Measurements from ENCODE around the gene TTLL12. TPM values are rescaled to one million over a fixed set of nuclear protein-coding genes. Genes with fewer than 3 reads are reported as not detected.

TTLL12 gene
- total RNA-seq, 4 donors from 2014 or later = 38.5 to 50.4 (median 41.9) TPM

- Histone ChIP-seq H3K4me1 (peaks cover 0 to 17% (median 6%) of the 10 kb centered on the region in 4 donors), H3K27me3 (no peaks in the 10 kb centered on the region), H3K4me3 (no peak overlapping the region), H3K27ac (peak overlapping the region in 1 of 4 donors; percentile 40), H3K36me3 (peaks cover 0 to 21% (median 0%) of the 10 kb centered on the region in 3 donors), H3K9me3 (no peaks in the 10 kb centered on the region)
- TF ChIP-seq EP300 (IDR thresholded peaks at IDR 0.05) = no peak
- TF ChIP-seq POLR2A (IDR thresholded peaks at IDR 0.05) = no peak
- TF ChIP-seq, protein P1, sequence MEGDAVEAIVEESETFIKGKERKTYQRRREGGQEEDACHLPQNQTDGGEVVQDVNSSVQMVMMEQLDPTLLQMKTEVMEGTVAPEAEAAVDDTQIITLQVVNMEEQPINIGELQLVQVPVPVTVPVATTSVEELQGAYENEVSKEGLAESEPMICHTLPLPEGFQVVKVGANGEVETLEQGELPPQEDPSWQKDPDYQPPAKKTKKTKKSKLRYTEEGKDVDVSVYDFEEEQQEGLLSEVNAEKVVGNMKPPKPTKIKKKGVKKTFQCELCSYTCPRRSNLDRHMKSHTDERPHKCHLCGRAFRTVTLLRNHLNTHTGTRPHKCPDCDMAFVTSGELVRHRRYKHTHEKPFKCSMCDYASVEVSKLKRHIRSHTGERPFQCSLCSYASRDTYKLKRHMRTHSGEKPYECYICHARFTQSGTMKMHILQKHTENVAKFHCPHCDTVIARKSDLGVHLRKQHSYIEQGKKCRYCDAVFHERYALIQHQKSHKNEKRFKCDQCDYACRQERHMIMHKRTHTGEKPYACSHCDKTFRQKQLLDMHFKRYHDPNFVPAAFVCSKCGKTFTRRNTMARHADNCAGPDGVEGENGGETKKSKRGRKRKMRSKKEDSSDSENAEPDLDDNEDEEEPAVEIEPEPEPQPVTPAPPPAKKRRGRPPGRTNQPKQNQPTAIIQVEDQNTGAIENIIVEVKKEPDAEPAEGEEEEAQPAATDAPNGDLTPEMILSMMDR (IDR thresholded peaks at IDR 0.05) = no peak
- 59 to 70% methylated on average over 13 of the region's 13 CpGs for WGBS, 2 donors
- no peak for DNase-seq (ENCODE audit: low spot score in 2 of 2)
Measured at GRCh38 chr22:43128116-43128515, 58.8 kb downstream of the TTLL12 start.

DNA sequence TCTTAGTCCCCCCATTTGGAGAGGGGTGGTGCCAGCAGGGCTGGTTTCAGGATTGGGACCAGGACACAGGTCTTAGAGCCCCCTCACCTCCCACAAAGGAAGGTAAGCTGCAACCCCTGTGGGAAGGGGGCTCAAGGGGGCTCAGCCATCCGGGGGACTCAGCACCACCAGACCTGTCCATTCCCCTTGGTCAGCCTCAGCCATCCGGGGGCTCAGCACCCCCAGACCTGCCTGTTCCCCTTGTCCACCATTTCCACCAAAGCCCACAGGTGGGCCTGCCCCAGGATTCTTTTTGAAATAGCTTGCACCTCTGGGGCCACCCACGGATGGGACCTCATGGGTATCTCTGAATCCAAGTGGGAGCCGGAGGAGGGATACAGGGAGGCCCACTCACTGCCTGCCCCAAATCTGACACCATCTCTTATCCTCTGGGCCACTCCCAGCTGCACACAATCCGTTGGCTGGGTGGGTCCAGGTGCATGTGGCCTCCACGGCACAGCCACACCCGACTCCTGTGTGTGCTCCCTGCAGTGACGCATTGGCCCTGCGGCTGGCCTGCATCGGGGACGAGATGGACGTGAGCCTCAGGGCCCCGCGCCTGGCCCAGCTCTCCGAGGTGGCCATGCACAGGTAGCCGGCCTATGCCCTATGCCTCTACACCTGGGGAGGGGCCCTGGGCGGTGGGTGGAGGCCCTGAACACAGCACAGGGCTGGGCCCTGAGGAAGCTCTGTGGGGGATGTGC is 59.6 kb downstream of the TTLL12 start:
- WGBS, 2 donors = 89 to 90% methylated on average over 13 to 17 of the region's 17 CpGs
- H3K27ac ChIP-seq = peak overlapping the region in 1 of 4 donors; percentile 40
- TF ChIP-seq POLR2A (IDR thresholded peaks at IDR 0.05) = no peak
- TF ChIP-seq, protein P1 (IDR thresholded peaks at IDR 0.05) = no peak
- no peak for TF ChIP-seq EP300 (IDR thresholded peaks at IDR 0.05)
- peaks cover 0 to 13% (median 0%) of the 10 kb centered on the region in 3 donors for H3K36me3 ChIP-seq
- no peaks in the 10 kb centered on the region for H3K9me3 ChIP-seq
- no peaks in the 10 kb centered on the region for H3K27me3 ChIP-seq
- H3K4me3 ChIP-seq = no peak overlapping the region
- H3K4me1 ChIP-seq = peaks cover 0 to 17% (median 6%) of the 10 kb centered on the region in 4 donors
- no peak for DNase-seq (ENCODE audit: low spot score in 2 of 2)

DNA sequence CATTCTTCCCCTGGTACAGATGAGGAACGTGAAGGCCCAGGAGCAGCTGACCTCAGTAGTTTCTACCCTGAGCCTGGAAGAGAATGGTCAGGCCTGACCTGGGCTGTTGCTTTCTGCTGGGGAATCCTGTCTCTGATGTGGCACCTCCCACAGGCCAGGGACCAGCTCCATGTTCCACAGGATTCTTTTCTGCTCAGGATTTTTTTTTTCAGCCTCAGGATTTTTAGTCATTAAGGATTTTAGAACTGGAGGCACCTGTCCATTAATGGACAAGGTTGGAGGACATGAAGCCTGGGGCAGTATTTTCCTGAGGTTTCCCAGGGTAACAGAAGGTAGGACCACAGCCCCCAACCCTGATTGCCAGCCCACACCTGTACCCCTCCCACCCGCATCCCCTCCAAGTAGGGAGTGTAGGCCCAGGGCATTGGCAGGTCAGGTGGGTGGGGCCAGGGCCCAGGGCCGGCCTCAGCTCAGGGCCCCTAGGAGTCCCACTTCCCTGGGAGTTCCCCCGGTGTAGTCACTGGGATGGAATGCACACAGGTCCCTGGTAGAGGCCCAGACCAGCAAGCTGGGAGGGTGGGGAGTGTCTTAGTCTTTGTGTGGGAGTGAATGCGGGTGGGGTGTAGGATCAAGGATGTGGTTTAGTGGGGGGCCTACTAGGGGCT is 60.3 kb downstream of the TTLL12 start:
- no peak for TF ChIP-seq EP300 (IDR thresholded peaks at IDR 0.05)
- TF ChIP-seq, protein P1 (IDR thresholded peaks at IDR 0.05) = no peak
- no peak for TF ChIP-seq POLR2A (IDR thresholded peaks at IDR 0.05)
- peaks cover 0 to 6% (median 0%) of the 10 kb centered on the region in 3 donors for H3K36me3 ChIP-seq
- WGBS, 2 donors = 55 to 64% methylated on average over 3 to 5 of the region's 5 CpGs

GRCh38 chr22:43118953-43119458 is 67.9 kb downstream of the TTLL12 start:
- H3K27ac ChIP-seq = no peak overlapping the region
- no peak for DNase-seq (ENCODE audit: low spot score in 2 of 2)
- H3K4me1 ChIP-seq = no peaks in the 10 kb centered on the region
- H3K36me3 ChIP-seq = peaks cover 0 to 4% (median 0%) of the 10 kb centered on the region in 3 donors
- H3K9me3 ChIP-seq = no peaks in the 10 kb centered on the region
- peaks cover 0 to 21% of the 10 kb centered on the region in 2 donors for H3K27me3 ChIP-seq
- TF ChIP-seq POLR2A (IDR thresholded peaks at IDR 0.05) = no peak
- TF ChIP-seq EP300 (IDR thresholded peaks at IDR 0.05) = no peak
- TF ChIP-seq, protein P1 (IDR thresholded peaks at IDR 0.05) = no peak
- 70 to 71% methylated on average over 7 of the region's 7 CpGs for WGBS, 2 donors
- no peak overlapping the region for H3K4me3 ChIP-seq

More for the DNA sequence above, 60.3 kb downstream of the TTLL12 start:
- Histone ChIP-seq H3K9me3 (no peaks in the 10 kb centered on the region), H3K4me1 (peaks cover 0 to 13% (median 6%) of the 10 kb centered on the region in 4 donors), H3K27me3 (no peaks in the 10 kb centered on the region), H3K4me3 (no peak overlapping the region), H3K27ac (peak overlapping the region in 1 of 4 donors; percentile 40)
- DNase-seq (ENCODE audit: low spot score in 2 of 2) = no peak

All from tibial nerve (tissue), 4 donors.